Measurements from ENCODE around the gene WWOX.

WWOX gene

DNA sequence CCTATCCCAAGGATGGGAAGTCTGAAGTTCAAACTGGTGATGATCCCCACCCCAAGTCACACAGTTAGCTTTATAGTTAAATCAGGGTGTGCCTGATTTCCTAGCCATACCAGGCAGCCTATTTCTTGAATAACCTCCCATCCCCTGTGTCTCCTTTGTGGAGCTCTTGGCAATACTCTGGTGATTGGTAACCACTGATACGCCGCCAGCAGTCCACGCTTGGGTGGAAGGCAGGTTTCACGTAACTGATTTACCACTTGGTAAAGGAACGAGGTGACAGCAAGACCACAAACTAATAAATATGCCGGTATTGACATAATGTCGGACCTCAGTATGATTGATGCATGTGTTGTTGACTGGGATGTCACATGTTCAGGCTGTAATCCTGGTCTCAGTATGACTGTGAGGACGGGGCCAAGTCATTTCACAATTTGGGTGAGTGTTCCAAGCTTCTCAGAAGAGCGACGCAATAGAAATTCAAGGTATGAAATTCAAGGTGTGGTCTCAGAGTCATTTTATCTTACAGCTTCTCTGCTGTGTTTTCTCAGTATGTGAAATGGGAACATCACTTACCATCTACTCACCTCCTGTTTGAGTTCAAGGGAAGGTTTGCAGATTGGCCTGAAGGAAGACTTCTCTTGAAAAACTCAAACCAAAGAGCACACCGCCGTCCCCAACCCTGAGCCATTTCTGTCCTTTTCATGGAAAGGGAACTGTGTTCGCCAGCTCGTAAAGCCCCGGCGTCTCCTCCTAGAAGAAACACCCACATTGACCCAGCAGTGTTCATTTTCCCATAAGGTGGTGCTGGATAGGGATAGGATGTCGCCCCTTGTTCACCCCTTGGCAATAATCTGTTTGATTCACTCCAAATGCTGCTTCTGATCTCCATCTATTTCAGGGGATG is 678.9 kb downstream of the WWOX start:
- CTCF ChIA-PET, result interaction anchor here (1.0 to 1.7 kb wide), 5 partner anchors 8 to 74 kb away, joined by 3 to 7 read pairs (median 3); no protein-coding TSS in a partner anchor
- no peak for DNase-seq (ENCODE audit: extremely low spot score)
- TF ChIP-seq, protein P1, sequence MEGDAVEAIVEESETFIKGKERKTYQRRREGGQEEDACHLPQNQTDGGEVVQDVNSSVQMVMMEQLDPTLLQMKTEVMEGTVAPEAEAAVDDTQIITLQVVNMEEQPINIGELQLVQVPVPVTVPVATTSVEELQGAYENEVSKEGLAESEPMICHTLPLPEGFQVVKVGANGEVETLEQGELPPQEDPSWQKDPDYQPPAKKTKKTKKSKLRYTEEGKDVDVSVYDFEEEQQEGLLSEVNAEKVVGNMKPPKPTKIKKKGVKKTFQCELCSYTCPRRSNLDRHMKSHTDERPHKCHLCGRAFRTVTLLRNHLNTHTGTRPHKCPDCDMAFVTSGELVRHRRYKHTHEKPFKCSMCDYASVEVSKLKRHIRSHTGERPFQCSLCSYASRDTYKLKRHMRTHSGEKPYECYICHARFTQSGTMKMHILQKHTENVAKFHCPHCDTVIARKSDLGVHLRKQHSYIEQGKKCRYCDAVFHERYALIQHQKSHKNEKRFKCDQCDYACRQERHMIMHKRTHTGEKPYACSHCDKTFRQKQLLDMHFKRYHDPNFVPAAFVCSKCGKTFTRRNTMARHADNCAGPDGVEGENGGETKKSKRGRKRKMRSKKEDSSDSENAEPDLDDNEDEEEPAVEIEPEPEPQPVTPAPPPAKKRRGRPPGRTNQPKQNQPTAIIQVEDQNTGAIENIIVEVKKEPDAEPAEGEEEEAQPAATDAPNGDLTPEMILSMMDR (IDR thresholded peaks at IDR 0.05; ENCODE audit: control extremely low read depth, extremely low read depth, low read depth, missing control alignments), result no peak
- POLR2A ChIA-PET, result no interaction called here

DNA sequence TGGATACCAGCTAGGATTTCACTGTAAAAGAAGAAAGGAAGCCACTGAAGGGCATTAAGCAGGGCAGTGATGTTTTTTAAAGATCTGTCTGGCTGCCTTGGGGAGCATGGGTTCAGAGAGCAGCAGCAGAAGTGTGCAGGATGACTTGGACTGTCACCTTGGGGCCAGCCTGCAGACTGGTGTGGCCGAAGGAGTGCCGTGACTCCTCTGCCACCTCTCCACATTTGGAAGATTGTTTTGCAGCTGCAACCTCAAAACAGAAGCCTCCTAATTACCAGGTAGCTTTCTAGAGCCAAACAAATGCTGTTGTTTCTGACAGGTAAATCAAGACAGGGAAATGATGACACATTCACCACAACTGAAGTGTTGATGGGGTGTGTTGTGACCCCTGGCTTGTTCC is 681.4 kb downstream of the WWOX start:
- ChIA-PET CTCF (interaction anchor here (3.9 kb wide), 1 partner anchor 10 kb away, joined by 20 read pairs; no protein-coding TSS in a partner anchor), POLR2A (no interaction called here)
- TF ChIP-seq, protein P1 (IDR thresholded peaks at IDR 0.05; ENCODE audit: control extremely low read depth, extremely low read depth, low read depth, missing control alignments), result no peak
- DNase-seq (ENCODE audit: extremely low spot score), result no peak

DNA sequence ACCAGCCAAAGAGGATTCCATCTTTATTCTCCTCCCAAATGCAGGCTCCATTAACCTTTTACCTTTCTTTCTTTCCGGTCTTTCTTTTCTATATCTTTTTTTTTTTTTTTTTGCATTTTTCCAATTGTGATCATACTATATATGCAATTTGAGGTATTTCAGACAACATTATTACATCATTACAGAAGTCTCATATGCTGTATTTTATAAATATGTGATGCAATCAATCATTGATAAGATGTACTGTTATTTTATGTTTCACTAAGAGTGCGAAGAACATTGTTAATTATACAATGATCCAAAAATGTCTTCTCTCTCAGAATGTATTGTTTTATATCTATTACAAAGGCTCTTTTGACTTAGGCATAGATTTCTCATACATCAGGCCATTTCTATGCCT is 683.1 kb downstream of the WWOX start:
- ChIA-PET POLR2A (no interaction called here), CTCF (interaction anchor here (3.9 kb wide), 1 partner anchor 12 kb away, joined by 20 read pairs; no protein-coding TSS in a partner anchor)
- no peak for DNase-seq (ENCODE audit: extremely low spot score)
- TF ChIP-seq, protein P1 (IDR thresholded peaks at IDR 0.05; ENCODE audit: control extremely low read depth, extremely low read depth, low read depth, missing control alignments), result no peak

DNA sequence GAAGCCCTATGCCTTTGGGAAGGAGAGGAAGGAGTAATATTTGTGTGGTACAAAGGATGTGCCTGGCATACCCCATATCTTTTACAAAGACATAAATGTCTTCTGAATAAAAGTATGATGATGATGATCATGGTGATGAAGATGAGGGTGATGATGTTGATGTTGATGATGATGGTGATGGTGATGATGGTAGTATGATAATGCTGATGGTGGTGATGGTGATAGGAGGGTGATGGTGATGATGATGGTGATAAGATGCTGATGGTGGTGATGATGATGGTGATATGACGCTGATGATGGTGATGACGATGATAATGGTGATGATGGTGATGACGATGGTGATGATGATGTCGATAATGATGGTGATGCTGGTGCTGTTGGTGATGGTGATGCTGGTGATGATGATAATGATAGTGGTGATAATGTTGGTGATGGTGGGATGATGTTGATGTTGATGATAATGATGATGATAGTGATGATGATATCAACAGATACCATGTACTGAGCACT is 684.2 kb downstream of the WWOX start:
- CTCF ChIA-PET, result interaction anchor here (1.2 kb wide), 1 partner anchor 13 kb away, joined by 3 read pairs; no protein-coding TSS in a partner anchor
- POLR2A ChIA-PET, result no interaction called here

DNA sequence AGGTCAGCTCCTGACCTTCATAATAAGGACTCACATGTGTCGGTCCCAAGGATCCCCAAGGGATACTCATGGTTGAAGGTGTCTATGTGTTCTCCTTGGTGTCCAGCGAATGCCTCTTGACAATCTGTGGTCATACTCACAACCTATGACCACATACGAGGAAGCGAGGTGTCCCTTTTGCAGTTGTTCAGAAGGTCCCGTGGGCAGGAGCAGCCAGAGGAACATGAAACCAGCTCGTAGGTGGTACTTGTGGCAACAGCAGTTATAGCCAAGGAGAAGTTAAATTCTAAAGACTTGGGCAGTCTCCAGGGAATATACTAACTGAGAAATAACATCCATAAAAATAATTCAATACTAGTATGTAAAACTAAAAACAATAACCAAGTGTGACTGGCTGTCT is 685.3 kb downstream of the WWOX start:
- no peak for DNase-seq (ENCODE audit: extremely low spot score)
- ChIA-PET CTCF (interaction anchor here (1.2 kb wide), 1 partner anchor 14 kb away, joined by 3 read pairs; no protein-coding TSS in a partner anchor), POLR2A (no interaction called here)
- TF ChIP-seq, protein P1 (IDR thresholded peaks at IDR 0.05; ENCODE audit: control extremely low read depth, extremely low read depth, low read depth, missing control alignments), result no peak

More for the DNA sequence above, 684.2 kb downstream of the WWOX start:
- DNase-seq (ENCODE audit: extremely low spot score), result no peak
- TF ChIP-seq, protein P1 (IDR thresholded peaks at IDR 0.05; ENCODE audit: control extremely low read depth, extremely low read depth, low read depth, missing control alignments), result no peak

DNA sequence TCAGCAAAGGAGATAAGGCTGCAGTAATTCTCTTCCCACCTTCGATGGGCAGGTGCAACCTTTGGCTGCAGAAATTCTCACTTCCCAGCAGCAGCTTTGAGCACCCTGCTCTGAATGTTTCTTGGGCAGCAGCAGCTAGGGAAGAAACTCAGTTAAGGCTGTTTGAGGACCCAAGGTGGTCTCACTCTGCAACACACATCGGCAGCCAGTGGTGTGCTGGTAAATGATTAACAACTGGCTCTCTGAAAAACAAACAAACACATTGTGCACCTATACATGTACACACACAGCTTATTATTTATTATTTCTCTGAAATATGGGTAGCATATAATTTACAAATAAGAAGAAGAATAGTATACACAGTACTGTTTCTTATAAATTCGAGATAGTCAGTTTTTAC is 685.8 kb downstream of the WWOX start:
- ChIA-PET CTCF (no interaction called here), POLR2A (no interaction called here)
- TF ChIP-seq, protein P1 (IDR thresholded peaks at IDR 0.05; ENCODE audit: control extremely low read depth, extremely low read depth, low read depth, missing control alignments), result no peak
- no peak for DNase-seq (ENCODE audit: extremely low spot score)
